HCT116 (cell line): ENCODE data around the gene JUN.

ENCODE experiments used
- POLR2A ChIP-seq: IDR thresholded peaks from 2 replicates; pipeline ENCODE4 v1.7.0; 2011; ENCODE audit warnings: borderline replicate concordance; ENCODE audit not compliant: insufficient read depth, insufficient read length; ENCODE audit errors: extremely low read depth
- TF ChIP-seq, protein P1 (sequence below), 3 experiments: fragments of 200-600 bp in 1 of 3; sonication (generic) in 1 of 3; IDR thresholded peaks in 2 of 3; conservative IDR thresholded peaks in 1 of 3; 2 replicates each; pipeline ENCODE4 v1.5.1; 2012 to 2017; ENCODE audit warnings: low read depth in 2 of 3, low read length in 2 of 3, antibody characterized with exemption in 1 of 3, borderline replicate concordance in 1 of 3, control low read depth in 1 of 3, mild to moderate bottlenecking in 1 of 3, mixed read lengths in 1 of 3, mixed run types in 1 of 3, moderate library complexity in 1 of 3; ENCODE audit not compliant: insufficient read depth in 1 of 3
- TF ChIP-seq, protein P2 (sequence below): IDR thresholded peaks from 2 replicates; pipeline ENCODE4 v1.6.1; 2012

DNA sequence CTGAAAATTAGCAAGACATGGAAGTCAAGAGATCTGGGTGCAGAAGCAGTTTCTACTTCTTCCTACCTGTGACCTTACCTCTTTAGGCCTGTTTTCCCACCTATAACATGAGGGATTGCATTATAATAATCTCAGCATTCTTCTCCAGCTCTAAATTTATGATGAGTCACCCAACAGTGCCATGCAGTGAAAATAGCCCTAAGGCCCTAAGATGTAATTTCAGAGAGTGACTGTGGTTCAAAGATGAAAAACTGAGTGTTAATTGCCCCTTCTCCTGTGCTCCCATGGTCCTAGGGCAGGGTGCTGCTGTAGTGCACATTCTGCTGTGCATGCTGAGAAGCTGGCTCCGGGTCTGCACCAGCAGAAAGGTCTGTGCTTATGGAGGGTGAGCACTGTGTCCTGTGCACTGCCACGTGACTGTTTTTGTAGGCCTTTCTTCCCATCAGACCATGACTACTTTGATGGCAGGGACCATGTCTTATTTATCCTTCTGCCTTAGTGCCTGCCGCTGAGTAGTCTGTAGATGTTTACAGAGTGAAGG is 29.7 kb downstream of the JUN start:
- TF ChIP-seq, protein P1, sequence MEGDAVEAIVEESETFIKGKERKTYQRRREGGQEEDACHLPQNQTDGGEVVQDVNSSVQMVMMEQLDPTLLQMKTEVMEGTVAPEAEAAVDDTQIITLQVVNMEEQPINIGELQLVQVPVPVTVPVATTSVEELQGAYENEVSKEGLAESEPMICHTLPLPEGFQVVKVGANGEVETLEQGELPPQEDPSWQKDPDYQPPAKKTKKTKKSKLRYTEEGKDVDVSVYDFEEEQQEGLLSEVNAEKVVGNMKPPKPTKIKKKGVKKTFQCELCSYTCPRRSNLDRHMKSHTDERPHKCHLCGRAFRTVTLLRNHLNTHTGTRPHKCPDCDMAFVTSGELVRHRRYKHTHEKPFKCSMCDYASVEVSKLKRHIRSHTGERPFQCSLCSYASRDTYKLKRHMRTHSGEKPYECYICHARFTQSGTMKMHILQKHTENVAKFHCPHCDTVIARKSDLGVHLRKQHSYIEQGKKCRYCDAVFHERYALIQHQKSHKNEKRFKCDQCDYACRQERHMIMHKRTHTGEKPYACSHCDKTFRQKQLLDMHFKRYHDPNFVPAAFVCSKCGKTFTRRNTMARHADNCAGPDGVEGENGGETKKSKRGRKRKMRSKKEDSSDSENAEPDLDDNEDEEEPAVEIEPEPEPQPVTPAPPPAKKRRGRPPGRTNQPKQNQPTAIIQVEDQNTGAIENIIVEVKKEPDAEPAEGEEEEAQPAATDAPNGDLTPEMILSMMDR (IDR thresholded peaks at IDR 0.05 in 2 of 3, conservative IDR thresholded peaks at IDR 0.05 in 1 of 3; ENCODE audit: borderline replicate concordance in 1 of 3, insufficient read depth in 1 of 3, low read depth in 2 of 3, low read length in 2 of 3) = no peak
- TF ChIP-seq POLR2A = no peak
- TF ChIP-seq, protein P2, sequence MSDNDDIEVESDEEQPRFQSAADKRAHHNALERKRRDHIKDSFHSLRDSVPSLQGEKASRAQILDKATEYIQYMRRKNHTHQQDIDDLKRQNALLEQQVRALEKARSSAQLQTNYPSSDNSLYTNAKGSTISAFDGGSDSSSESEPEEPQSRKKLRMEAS = no peak
